ENCODE results near the gene NCKAP5. TPM values are rescaled to one million over a fixed set of nuclear protein-coding genes. Genes with fewer than 3 reads are reported as not detected.

The NCKAP5 gene
- total RNA-seq, 1 donor from 2014 or later = 7.4 TPM

DNA sequence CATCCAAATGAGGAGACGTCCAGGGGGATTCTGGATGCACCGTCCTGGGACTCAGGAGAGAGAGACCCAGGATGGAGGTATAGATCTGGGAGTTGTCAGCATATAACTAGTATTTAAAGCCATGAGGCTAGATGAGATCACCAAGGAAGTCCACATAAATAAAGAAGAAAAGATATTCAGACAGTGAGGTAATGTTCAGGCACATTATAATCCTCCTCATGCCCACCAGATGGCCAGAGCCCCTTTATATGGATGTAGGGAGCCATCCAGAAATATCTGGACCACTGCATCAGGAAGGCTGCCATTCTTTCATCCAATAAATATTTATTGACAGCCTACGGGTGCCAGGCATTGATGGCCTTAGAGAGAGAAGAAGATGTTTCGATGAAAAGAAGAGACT, 21.2 kb upstream of the NCKAP5 start:
- Mint-ChIP-seq H3K27ac (ENCODE audit: unreplicated experiment) (no peak overlapping the region), H3K4me3 (ENCODE audit: unreplicated experiment) (no peak overlapping the region), H3K36me3 (ENCODE audit: low read depth, unreplicated experiment) (no peaks in the 10 kb centered on the region), H3K27me3 (ENCODE audit: unreplicated experiment) (peaks cover 4% of the 10 kb centered on the region), H3K4me1 (ENCODE audit: unreplicated experiment) (peaks cover 3% of the 10 kb centered on the region), H3K9me3 (ENCODE audit: unreplicated experiment) (no peaks in the 10 kb centered on the region)
- DNase-seq (ENCODE audit: low spot score) = no peak
- TF ChIP-seq, protein P1, sequence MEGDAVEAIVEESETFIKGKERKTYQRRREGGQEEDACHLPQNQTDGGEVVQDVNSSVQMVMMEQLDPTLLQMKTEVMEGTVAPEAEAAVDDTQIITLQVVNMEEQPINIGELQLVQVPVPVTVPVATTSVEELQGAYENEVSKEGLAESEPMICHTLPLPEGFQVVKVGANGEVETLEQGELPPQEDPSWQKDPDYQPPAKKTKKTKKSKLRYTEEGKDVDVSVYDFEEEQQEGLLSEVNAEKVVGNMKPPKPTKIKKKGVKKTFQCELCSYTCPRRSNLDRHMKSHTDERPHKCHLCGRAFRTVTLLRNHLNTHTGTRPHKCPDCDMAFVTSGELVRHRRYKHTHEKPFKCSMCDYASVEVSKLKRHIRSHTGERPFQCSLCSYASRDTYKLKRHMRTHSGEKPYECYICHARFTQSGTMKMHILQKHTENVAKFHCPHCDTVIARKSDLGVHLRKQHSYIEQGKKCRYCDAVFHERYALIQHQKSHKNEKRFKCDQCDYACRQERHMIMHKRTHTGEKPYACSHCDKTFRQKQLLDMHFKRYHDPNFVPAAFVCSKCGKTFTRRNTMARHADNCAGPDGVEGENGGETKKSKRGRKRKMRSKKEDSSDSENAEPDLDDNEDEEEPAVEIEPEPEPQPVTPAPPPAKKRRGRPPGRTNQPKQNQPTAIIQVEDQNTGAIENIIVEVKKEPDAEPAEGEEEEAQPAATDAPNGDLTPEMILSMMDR (IDR thresholded peaks at IDR 0.05; ENCODE audit: unreplicated experiment) = no peak

DNA sequence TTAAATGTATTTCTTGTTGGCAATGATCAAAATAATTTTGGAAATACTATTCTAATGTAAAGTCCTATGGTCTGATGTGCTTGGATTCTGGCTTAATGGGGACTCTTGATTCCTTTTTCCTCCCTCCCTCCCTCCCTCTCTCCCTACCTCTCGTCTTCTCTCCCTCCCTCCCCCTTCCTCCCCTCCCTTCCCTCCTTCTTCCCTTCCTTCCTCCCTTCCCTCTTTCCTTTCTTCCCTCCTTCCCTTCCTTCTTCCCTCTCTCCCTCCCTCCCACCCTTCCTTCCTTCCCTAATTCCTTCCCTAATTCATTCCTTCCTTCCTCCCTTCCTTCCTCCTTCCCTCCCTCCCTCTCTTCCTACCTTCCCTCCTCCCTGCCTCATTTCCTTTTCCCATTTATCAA, 19.9 kb upstream of the NCKAP5 start:
- TF ChIP-seq, protein P1 (IDR thresholded peaks at IDR 0.05; ENCODE audit: unreplicated experiment) = no peak
- Mint-ChIP-seq H3K4me1 (ENCODE audit: unreplicated experiment) (peaks cover 3% of the 10 kb centered on the region), H3K4me3 (ENCODE audit: unreplicated experiment) (no peak overlapping the region), H3K9me3 (ENCODE audit: unreplicated experiment) (no peaks in the 10 kb centered on the region), H3K27ac (ENCODE audit: unreplicated experiment) (no peak overlapping the region), H3K36me3 (ENCODE audit: low read depth, unreplicated experiment) (no peaks in the 10 kb centered on the region), H3K27me3 (ENCODE audit: unreplicated experiment) (peaks cover 4% of the 10 kb centered on the region)
- DNase-seq (ENCODE audit: low spot score) = no peak

DNA sequence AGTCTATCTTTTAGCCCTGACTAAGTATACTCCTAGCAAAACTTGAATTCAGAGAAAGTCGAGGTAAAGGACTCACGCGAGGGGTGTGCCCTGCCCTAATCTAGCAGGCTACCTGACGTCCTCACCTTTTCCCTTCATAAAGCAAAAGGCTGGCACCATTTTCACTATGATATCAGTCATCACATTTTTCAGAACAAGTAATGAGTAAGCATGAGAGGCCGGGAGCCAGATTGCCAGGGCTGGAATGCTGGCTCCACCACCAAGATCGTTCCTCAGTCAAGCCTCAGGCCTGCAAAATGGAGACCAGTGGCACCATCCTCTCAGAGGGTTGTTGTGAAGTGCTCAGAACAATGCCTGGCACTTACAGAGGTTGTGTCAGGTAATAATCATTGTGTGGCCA, 18.7 kb upstream of the NCKAP5 start:
- Mint-ChIP-seq H3K36me3 (ENCODE audit: low read depth, unreplicated experiment) (no peaks in the 10 kb centered on the region), H3K4me1 (ENCODE audit: unreplicated experiment) (no peaks in the 10 kb centered on the region), H3K27me3 (ENCODE audit: unreplicated experiment) (peaks cover 4% of the 10 kb centered on the region), H3K27ac (ENCODE audit: unreplicated experiment) (no peak overlapping the region), H3K9me3 (ENCODE audit: unreplicated experiment) (no peaks in the 10 kb centered on the region), H3K4me3 (ENCODE audit: unreplicated experiment) (no peak overlapping the region)
- TF ChIP-seq, protein P1 (IDR thresholded peaks at IDR 0.05; ENCODE audit: unreplicated experiment) = no peak
- DNase-seq (ENCODE audit: low spot score) = no peak

DNA sequence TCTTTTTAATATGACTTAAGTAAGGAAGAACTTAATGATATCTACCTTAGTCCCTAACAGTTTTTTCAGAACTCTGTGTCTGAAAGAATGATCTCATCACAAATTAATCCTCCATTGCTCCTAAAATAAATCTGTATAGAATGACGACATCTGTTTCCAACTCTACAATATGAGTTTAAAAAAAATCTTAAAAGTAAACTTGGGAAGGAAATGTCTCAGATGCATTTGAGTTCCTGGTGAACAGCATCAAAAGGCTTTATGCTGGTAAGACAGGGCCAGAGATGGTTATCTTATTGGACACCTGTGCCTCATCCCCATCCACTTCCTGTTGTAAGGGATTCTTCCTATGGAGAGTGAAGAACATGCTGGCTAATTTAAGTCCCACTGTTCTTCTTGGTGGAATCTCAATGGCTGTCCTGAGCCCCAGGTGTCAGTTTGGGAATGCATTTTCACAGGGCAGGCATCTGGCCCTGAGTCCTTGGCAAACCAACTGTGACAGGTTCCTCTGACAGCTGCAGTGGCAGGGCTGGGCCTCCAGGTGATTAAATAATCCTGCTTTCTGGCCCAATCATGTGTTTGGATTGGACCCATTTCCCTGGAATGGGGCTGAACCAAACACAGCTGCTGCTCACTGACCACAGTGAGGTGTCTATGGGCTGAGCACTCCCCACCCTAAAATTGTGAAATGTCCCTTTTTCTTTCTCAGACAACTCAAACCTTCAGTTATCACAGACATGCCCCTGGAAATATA, 12.9 kb upstream of the NCKAP5 start:
- Mint-ChIP-seq H3K36me3 (ENCODE audit: low read depth, unreplicated experiment) (no peaks in the 10 kb centered on the region), H3K27ac (ENCODE audit: unreplicated experiment) (peak overlapping the region; percentile 27), H3K9me3 (ENCODE audit: unreplicated experiment) (no peaks in the 10 kb centered on the region), H3K4me1 (ENCODE audit: unreplicated experiment) (peaks cover 25% of the 10 kb centered on the region), H3K27me3 (ENCODE audit: unreplicated experiment) (peaks cover 3% of the 10 kb centered on the region), H3K4me3 (ENCODE audit: unreplicated experiment) (no peak overlapping the region)
- no peak for DNase-seq (ENCODE audit: low spot score)
- TF ChIP-seq, protein P1 (IDR thresholded peaks at IDR 0.05; ENCODE audit: unreplicated experiment) = peak; percentile 14

DNA sequence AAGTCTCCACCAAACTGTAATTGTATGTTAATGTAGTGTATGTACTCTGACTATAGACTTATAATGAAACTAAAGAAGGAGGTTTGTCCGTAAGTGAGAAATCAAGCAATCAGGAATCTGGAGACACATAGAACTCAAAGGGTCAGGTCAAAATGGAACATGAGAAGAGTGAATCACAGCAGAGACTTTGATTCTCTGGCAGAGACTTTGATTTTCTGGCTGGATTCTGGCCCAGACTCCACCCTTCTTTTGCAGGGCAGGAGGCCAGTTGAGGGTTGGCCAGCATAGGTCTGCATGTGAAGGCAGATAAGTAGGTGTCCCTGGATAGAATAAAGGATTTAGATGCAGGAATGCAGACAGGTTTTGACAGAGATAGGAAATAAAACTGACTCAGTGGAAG, 11.0 kb upstream of the NCKAP5 start:
- H3K36me3 Mint-ChIP-seq (ENCODE audit: low read depth, unreplicated experiment) = no peaks in the 10 kb centered on the region
- no peak for DNase-seq (ENCODE audit: low spot score)
- TF ChIP-seq, protein P1 (IDR thresholded peaks at IDR 0.05; ENCODE audit: unreplicated experiment) = no peak
- no peak overlapping the region for H3K27ac Mint-ChIP-seq (ENCODE audit: unreplicated experiment)
- H3K9me3 Mint-ChIP-seq (ENCODE audit: unreplicated experiment) = no peaks in the 10 kb centered on the region
- H3K4me1 Mint-ChIP-seq (ENCODE audit: unreplicated experiment) = peaks cover 25% of the 10 kb centered on the region
- H3K4me3 Mint-ChIP-seq (ENCODE audit: unreplicated experiment) = no peak overlapping the region
- H3K27me3 Mint-ChIP-seq (ENCODE audit: unreplicated experiment) = peaks cover 5% of the 10 kb centered on the region
